HepG2 (cell line): ENCODE results near the gene SYS1. TPM values are rescaled to one million over a fixed set of nuclear protein-coding genes. Genes with fewer than 3 reads are reported as not detected.

Source experiments
- ATAC-seq: fragments of 200-7000 bp; cut with Tn5 transposase; 3 replicates; pipeline ENCODE4 v1.9.1; 2020; ENCODE audit warnings: mild to moderate bottlenecking, moderate library complexity
- BruUV-seq: library from RNA; stranded (reverse); fragments of 400-500 nt; replicated peaks from 2 replicates; lab custom pipeline; 2021; lab: Mats Ljungman, UMichigan
- CTCF ChIA-PET: fragments of 300-600 bp; formaldehyde crosslinking; extraction: SDS; loops from one replicate; lab custom pipeline; 2021; ENCODE audit warnings: low total read pairs, inconsistent platforms, low intra/inter-chr PET ratio; lab: Yijun Ruan, JAX
- POLR2A ChIA-PET: fragments of 350-600 bp; sonication (Branson Sonifier 250); formaldehyde crosslinking; loops from one replicate; lab custom pipeline; 2020; ENCODE audit warnings: antibody characterized with exemption, inconsistent platforms; lab: Yijun Ruan, JAX
- DNase-seq: peaks from one replicate; pipeline ENCODE4 v3.0.0-alpha.2; 2015; ENCODE audit warnings: low spot score
- FAIRE-seq: peaks from 3 replicates; lab custom pipeline; 2011; peaks lifted over from hg19 to GRCh38; lab: Jason Lieb, UNC
- H2AFZ ChIP-seq: one replicate; pipeline ENCODE4 v1.6.1; 2011; ENCODE audit warnings: low read length, inconsistent platforms
- H3K27ac ChIP-seq: fragments of 300-600 bp; 3 replicates; pipeline ENCODE4 v1.8.0; 2011; ENCODE audit warnings: mixed run types, mild to moderate bottlenecking, mixed read lengths, low read length, inconsistent platforms; ENCODE audit not compliant: insufficient read depth; ENCODE audit errors: extremely low read length
- H3K27me3 ChIP-seq, 2 experiments: fragments of 200-600 bp in 1 of 2; 2 replicates in 1 of 2; 3 replicates in 1 of 2; pipeline versions ENCODE4 v1.6.0 to v1.8.0; 2011; ENCODE audit warnings: low read length in 2 of 2, mild to moderate bottlenecking in 2 of 2, moderate library complexity in 2 of 2, inconsistent platforms in 1 of 2; ENCODE audit not compliant: insufficient read depth in 2 of 2, control insufficient read depth in 1 of 2
- H3K36me3 ChIP-seq, 2 experiments: fragments of 200-600 bp in 1 of 2; replicated peaks in 1 of 2; 2 replicates in 1 of 2; 3 replicates in 1 of 2; pipeline versions ENCODE4 v1.5.1 to v1.8.0; 2011; ENCODE audit warnings: low read length in 2 of 2, inconsistent platforms in 1 of 2; ENCODE audit not compliant: insufficient read depth in 2 of 2, control insufficient read depth in 1 of 2
- H3K4me1 ChIP-seq: 2 replicates; pipeline ENCODE4 v1.5.1; 2012; ENCODE audit warnings: low read length, inconsistent platforms; ENCODE audit not compliant: insufficient read depth
- H3K4me2 ChIP-seq: 2 replicates; pipeline ENCODE4 v1.6.0; 2011; ENCODE audit warnings: low read depth, low read length, inconsistent platforms
- H3K4me3 ChIP-seq, 3 experiments: fragments of 200-600 bp in 1 of 3; sonication (generic), shearing (Covaris generic) in 1 of 3; replicated peaks in 1 of 3; 2 replicates each; pipeline ENCODE4 v1.5.1; 2011 to 2016; ENCODE audit warnings: low read length in 3 of 3, inconsistent platforms in 2 of 3, low read depth in 2 of 3, mild to moderate bottlenecking in 2 of 3, control low read depth in 1 of 3, mixed read lengths in 1 of 3; ENCODE audit not compliant: insufficient read depth in 1 of 3
- H3K79me2 ChIP-seq: one replicate; pipeline ENCODE4 v1.6.1; 2011; ENCODE audit warnings: low read length, inconsistent platforms; ENCODE audit not compliant: insufficient read depth
- H3K9ac ChIP-seq: 2 replicates; pipeline ENCODE4 v1.6.0; 2011; ENCODE audit warnings: mild to moderate bottlenecking, low read depth, low read length, inconsistent platforms; ENCODE audit not compliant: insufficient read depth
- H3K9me3 ChIP-seq: 2 replicates; pipeline ENCODE4 v1.5.1; 2012; ENCODE audit warnings: mild to moderate bottlenecking, low read length
- H4K20me1 ChIP-seq: 2 replicates; pipeline ENCODE4 v1.6.0; 2011; ENCODE audit warnings: inconsistent platforms, mild to moderate bottlenecking, low read length, moderate library complexity; ENCODE audit not compliant: insufficient read depth
- CSRNP1 ChIP-seq: sonication (generic); formaldehyde crosslinking; IDR thresholded peaks from 2 replicates; pipeline ENCODE4 v1.8.1; 2023; ENCODE audit warnings: mild to moderate bottlenecking, missing genetic modification reagents
- E2F5 ChIP-seq: sonication (generic); formaldehyde crosslinking; conservative IDR thresholded peaks from 2 replicates; pipeline ENCODE4 v1.4.0; 2020; ENCODE audit warnings: missing genetic modification reagents
- NR2F1 ChIP-seq, 2 experiments: fragments of 450-650 bp in 1 of 2; formaldehyde crosslinking in 1 of 2; IDR thresholded peaks; 2 replicates each; pipeline versions ENCODE4 v1.5.0 to v1.6.1; 2016 to 2020; ENCODE audit warnings: mild to moderate bottlenecking in 1 of 2, missing compliant biosample characterization in 1 of 2, missing genetic modification reagents in 1 of 2, moderate library complexity in 1 of 2
- POLR2A ChIP-seq, 2 experiments: IDR thresholded peaks; 2 replicates each; pipeline ENCODE4 v1.6.1; 2011; ENCODE audit warnings: low read depth in 2 of 2, low read length in 2 of 2, mild to moderate bottlenecking in 1 of 2, moderate library complexity in 1 of 2; ENCODE audit not compliant: insufficient read depth in 1 of 2
- REST ChIP-seq, 2 experiments: IDR thresholded peaks; 2 replicates each; pipeline ENCODE4 v1.6.1; 2011 to 2012; ENCODE audit warnings: low read length in 2 of 2, borderline replicate concordance in 1 of 2, low read depth in 1 of 2, mild to moderate bottlenecking in 1 of 2, moderate library complexity in 1 of 2
- THAP11 ChIP-seq: IDR thresholded peaks from 2 replicates; pipeline ENCODE4 v1.6.1; 2016; ENCODE audit warnings: missing biosample characterization, missing genetic modification reagents
- ZNF160 ChIP-seq: sonication (generic); formaldehyde crosslinking; IDR thresholded peaks from 2 replicates; pipeline ENCODE4 v1.8.0; 2022; ENCODE audit warnings: mild to moderate bottlenecking, inconsistent platforms, missing genetic modification reagents
- ZNF296 ChIP-seq: sonication (generic); formaldehyde crosslinking; conservative IDR thresholded peaks from 2 replicates; pipeline ENCODE4 v1.5.0; 2020; ENCODE audit warnings: mild to moderate bottlenecking, missing genetic modification reagents
- ZNF383 ChIP-seq: sonication (generic); formaldehyde crosslinking; IDR thresholded peaks from 2 replicates; pipeline ENCODE4 v1.4.0; 2020; ENCODE audit warnings: missing genetic modification reagents, mild to moderate bottlenecking, borderline replicate concordance
- ZNF510 ChIP-seq: sonication (generic); formaldehyde crosslinking; IDR thresholded peaks from 2 replicates; pipeline ENCODE4 v1.4.0; 2020; ENCODE audit warnings: low read depth, mild to moderate bottlenecking, missing genetic modification reagents
- WGBS: methylation state at CpG from one replicate; pipeline ENCODE4 v1.1.6; 2017; ENCODE audit warnings: low lambda C conversion rate; 5-methylcytosine and 5-hydroxymethylcytosine counted together
- in situ Hi-C: cut with HindIII; loops from 2 replicates; pipeline ENCODE4 v1.10.0; 2017; ENCODE audit warnings: low pct_unique_long_range_greater_than_20kb; ENCODE audit not compliant: extremely low pct_ligation_motif_present
- intact Hi-C: fragments of 100-400 bp; cut with micrococcal nuclease; formaldehyde crosslinking; loops from one replicate; pipeline ENCODE4 v1.10.0; 2022; ENCODE audit not compliant: unreplicated experiment
- polyA plus RNA-seq, 8 experiments: library from polyadenylated mRNA; depleted of rRNA in 3 of 8; stranded (reverse) in 7 of 8; unstranded in 1 of 8; fragments of >200 nt; fragmentation: Illumina TruSeq in 4 of 8; extraction: Trizol in 4 of 8; gene quantifications; 2 replicates each; pipeline versions ENCODE4 v1.2.1 to v1.2.3, GENCODE V29; 2011 to 2016; ENCODE audit warnings: low read depth in 4 of 8, missing spikeins in 1 of 8, mixed read lengths in 1 of 8; ENCODE audit not compliant: insufficient read depth in 1 of 8
- total RNA-seq, 5 experiments: library from RNA; depleted of rRNA; stranded (reverse); fragments of >200 nt; fragmentation: Illumina TruSeq; extraction: Trizol; gene quantifications; 2 replicates each; pipeline ENCODE4 v1.2.3, GENCODE V29; 2016; ENCODE audit warnings: low read depth in 1 of 5
- TF ChIP-seq, protein P1 (sequence below): sonication (generic); formaldehyde crosslinking; IDR thresholded peaks from 2 replicates; pipeline ENCODE4 v1.4.0; 2020; ENCODE audit warnings: mild to moderate bottlenecking, missing genetic modification reagents
- TF ChIP-seq, protein P2 (sequence below): sonication (generic); formaldehyde crosslinking; IDR thresholded peaks from 2 replicates; pipeline ENCODE4 v1.8.1; 2022; ENCODE audit warnings: mild to moderate bottlenecking, missing genetic modification reagents

The SYS1 gene
- total and polyA plus RNA-seq, 2 of the 13 experiments (the other 11 are each of a cell fraction or from before 2014, with no cell fraction given) = 38.3 to 65.6 TPM

GRCh38 chr20:45340951-45341350 is 22.0 kb upstream of the SYS1 start (continued):
- no peak for TF ChIP-seq THAP11 (CRISPR knock-in tag)

DNA sequence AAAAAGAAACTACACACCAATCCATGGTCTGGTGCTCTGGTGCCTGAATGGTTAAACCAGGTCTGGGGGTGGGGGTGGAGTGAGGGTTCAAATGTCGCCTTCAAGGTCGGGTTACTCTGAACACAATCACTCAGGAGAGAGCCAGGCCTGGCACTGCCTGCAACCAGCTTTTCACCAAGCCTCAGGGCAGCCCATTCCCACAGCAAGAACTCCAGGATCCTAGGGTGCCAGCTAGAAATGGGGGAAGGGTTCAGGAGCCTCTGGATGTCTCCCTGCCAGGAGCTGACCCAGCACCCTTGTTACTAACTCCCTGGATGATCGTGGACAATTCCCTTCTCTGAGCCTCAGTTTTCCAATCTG is 21.4 kb upstream of the SYS1 start:
- no peaks in the 10 kb centered on the region for H3K9me3 ChIP-seq
- TF ChIP-seq ZNF510 (CRISPR knock-in tag) = no peak
- TF ChIP-seq CSRNP1 (CRISPR knock-in tag) = peak; percentile 69; the same call in 1 of the 2 replicates
- peak in 1 of 2 experiments; percentile 43; a peak in 1 of 4 replicates for TF ChIP-seq REST (IDR thresholded peaks at IDR 0.05; ENCODE audit: borderline replicate concordance in 1 of 2, low read depth in 1 of 2, low read length in 2 of 2)
- TF ChIP-seq NR2F1 (CRISPR knock-in tag; IDR thresholded peaks at IDR 0.05) = peak in 1 of 2 experiments; percentile 38; a peak in 1 of 4 replicates
- peak; percentile 70; the same call in 1 of the 2 replicates for TF ChIP-seq ZNF296 (CRISPR knock-in tag)
- TF ChIP-seq, protein P1, sequence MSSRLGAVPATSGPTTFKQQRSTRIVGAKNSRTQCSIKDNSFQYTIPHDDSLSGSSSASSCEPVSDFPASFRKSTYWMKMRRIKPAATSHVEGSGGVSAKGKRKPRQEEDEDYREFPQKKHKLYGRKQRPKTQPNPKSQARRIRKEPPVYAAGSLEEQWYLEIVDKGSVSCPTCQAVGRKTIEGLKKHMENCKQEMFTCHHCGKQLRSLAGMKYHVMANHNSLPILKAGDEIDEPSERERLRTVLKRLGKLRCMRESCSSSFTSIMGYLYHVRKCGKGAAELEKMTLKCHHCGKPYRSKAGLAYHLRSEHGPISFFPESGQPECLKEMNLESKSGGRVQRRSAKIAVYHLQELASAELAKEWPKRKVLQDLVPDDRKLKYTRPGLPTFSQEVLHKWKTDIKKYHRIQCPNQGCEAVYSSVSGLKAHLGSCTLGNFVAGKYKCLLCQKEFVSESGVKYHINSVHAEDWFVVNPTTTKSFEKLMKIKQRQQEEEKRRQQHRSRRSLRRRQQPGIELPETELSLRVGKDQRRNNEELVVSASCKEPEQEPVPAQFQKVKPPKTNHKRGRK (CRISPR knock-in tag) = 0 out of 2 replicates have a peak, but pooled peaks have one; percentile 35
- 0 out of 4 replicates have a peak, but pooled peaks of 1 of the 2 experiments have one; percentile 41 for TF ChIP-seq POLR2A (IDR thresholded peaks at IDR 0.05; ENCODE audit: insufficient read depth in 1 of 2, low read depth in 2 of 2, low read length in 2 of 2)
- TF ChIP-seq ZNF160 (CRISPR knock-in tag) = 0 out of 2 replicates have a peak, but pooled peaks have one; percentile 12
- TF ChIP-seq, protein P2, sequence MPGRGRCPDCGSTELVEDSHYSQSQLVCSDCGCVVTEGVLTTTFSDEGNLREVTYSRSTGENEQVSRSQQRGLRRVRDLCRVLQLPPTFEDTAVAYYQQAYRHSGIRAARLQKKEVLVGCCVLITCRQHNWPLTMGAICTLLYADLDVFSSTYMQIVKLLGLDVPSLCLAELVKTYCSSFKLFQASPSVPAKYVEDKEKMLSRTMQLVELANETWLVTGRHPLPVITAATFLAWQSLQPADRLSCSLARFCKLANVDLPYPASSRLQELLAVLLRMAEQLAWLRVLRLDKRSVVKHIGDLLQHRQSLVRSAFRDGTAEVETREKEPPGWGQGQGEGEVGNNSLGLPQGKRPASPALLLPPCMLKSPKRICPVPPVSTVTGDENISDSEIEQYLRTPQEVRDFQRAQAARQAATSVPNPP (CRISPR knock-in tag) = 0 out of 2 replicates have a peak, but pooled peaks have one; percentile 16
- TF ChIP-seq ZNF383 (CRISPR knock-in tag) = no peak
- no peak for TF ChIP-seq E2F5 (CRISPR knock-in tag)

More for the DNA sequence above, 21.4 kb upstream of the SYS1 start:
- no peaks in the 10 kb centered on the region for H3K27me3 ChIP-seq
- no TSS peak for BruUV-seq
- intact Hi-C loops (loop anchor here (5.0 kb wide), 2 partner anchors 76 to 631 kb away; partner anchors contain the start of genes PIGT and ZNF335), in situ Hi-C loops (no loop called here)
- peaks cover 57% of the 10 kb centered on the region for H3K79me2 ChIP-seq
- ChIA-PET POLR2A (interaction anchor here (0.7 to 23.9 kb wide), 13 partner anchors 9 to 593 kb away, joined by 3 to 1422 read pairs (median 8); partner anchors contain the start of genes PIGT, SDC4 and SYS1), CTCF (no interaction called here)
- 3% methylated on average over 3 of the region's 3 CpGs for WGBS
- H3K4me1 ChIP-seq = peaks cover 100% of the 10 kb centered on the region
- no peak for FAIRE-seq
- no peaks in the 10 kb centered on the region for H3K36me3 ChIP-seq
- H3K27ac ChIP-seq = peak overlapping the region; percentile 80
- H4K20me1 ChIP-seq = peaks cover 5% of the 10 kb centered on the region; the same call in 1 of the 2 replicates
- peak overlapping the region; percentile 66 for H3K9ac ChIP-seq
- no peak; the same call in 2 of the 3 replicates for ATAC-seq
- H2AFZ ChIP-seq = no peak overlapping the region
- peak overlapping the region; percentile 49 to 87 (median 54) for H3K4me3 ChIP-seq
- no peak for DNase-seq
- H3K4me2 ChIP-seq = peak overlapping the region; percentile 99
